HCT116 (cell line): Measurements from ENCODE around the gene ZNF543.
A peak's percentile ranks its signal among the peaks of the same experiment; 100 is the strongest.

Experiments
- CTCF ChIP-seq, 3 experiments: fragments of 200-600 bp in 1 of 3; sonication (generic) in 1 of 3; IDR thresholded peaks in 2 of 3; conservative IDR thresholded peaks in 1 of 3; 2 replicates each; pipeline ENCODE4 v1.5.1; 2012 to 2017; ENCODE audit warnings: low read depth in 2 of 3, low read length in 2 of 3, antibody characterized with exemption in 1 of 3, borderline replicate concordance in 1 of 3, control low read depth in 1 of 3, mild to moderate bottlenecking in 1 of 3, mixed read lengths in 1 of 3, mixed run types in 1 of 3, moderate library complexity in 1 of 3; ENCODE audit not compliant: insufficient read depth in 1 of 3
- EZH2 ChIP-seq: fragments of 200-600 bp; sonication (generic); IDR thresholded peaks from 2 replicates; pipeline ENCODE4 v1.6.1; 2017; ENCODE audit warnings: antibody characterized with exemption, mixed run types
- EZH2phosphoT487 ChIP-seq: fragments of 200-600 bp; IDR thresholded peaks from 2 replicates; pipeline ENCODE4 v1.6.1; 2018; ENCODE audit warnings: antibody characterized with exemption, borderline replicate concordance
- MAX ChIP-seq: IDR thresholded peaks from 2 replicates; pipeline ENCODE4 v1.6.1; 2012
- POLR2A ChIP-seq: IDR thresholded peaks from 2 replicates; pipeline ENCODE4 v1.7.0; 2011; ENCODE audit warnings: borderline replicate concordance; ENCODE audit not compliant: insufficient read depth, insufficient read length; ENCODE audit errors: extremely low read depth
- RAD21 ChIP-seq: IDR thresholded peaks from 2 replicates; pipeline ENCODE4 v1.6.1; 2012; ENCODE audit warnings: low read depth, mild to moderate bottlenecking
- REST ChIP-seq: IDR thresholded peaks from 2 replicates; pipeline ENCODE4 v1.6.1; 2012; ENCODE audit warnings: low read depth
- SP1 ChIP-seq: IDR thresholded peaks from 2 replicates; pipeline ENCODE4 v1.6.1; 2012; ENCODE audit warnings: low read depth
- SRF ChIP-seq: IDR thresholded peaks from 2 replicates; pipeline ENCODE4 v1.6.1; 2012; ENCODE audit warnings: low read depth
- TCF7L2 ChIP-seq: IDR thresholded peaks from 2 replicates; pipeline ENCODE4 v1.7.0; 2011; ENCODE audit warnings: borderline replicate concordance, inconsistent platforms; ENCODE audit not compliant: insufficient read depth, insufficient read length; ENCODE audit errors: extremely low read depth
- ZNF274 ChIP-seq: fragments of 200-500 bp; sonication (Bioruptor generic); IDR thresholded peaks from 2 replicates; pipeline ENCODE4 v1.6.1; 2014; ENCODE audit warnings: mild to moderate bottlenecking, low read depth, low read length, inconsistent platforms

- TF ChIP-seq CTCF (IDR thresholded peaks at IDR 0.05 in 2 of 3, conservative IDR thresholded peaks at IDR 0.05 in 1 of 3; ENCODE audit: borderline replicate concordance in 1 of 3, insufficient read depth in 1 of 3, low read depth in 2 of 3, low read length in 2 of 3) = no peak; a peak in 1 of 6 replicates
- TF ChIP-seq ZNF274 = no peak
- no peak for TF ChIP-seq EZH2
- no peak for TF ChIP-seq EZH2phosphoT487
- TF ChIP-seq POLR2A = peak; percentile 53
- TF ChIP-seq SP1 = peak; percentile 55
- TF ChIP-seq REST = no peak
- no peak for TF ChIP-seq SRF
- TF ChIP-seq RAD21 = no peak
- TF ChIP-seq MAX = peak; percentile 52
- TF ChIP-seq TCF7L2 = no peak
Measured at GRCh38 chr19:57320180-57321084, at the start of gene ZNF543.
